Activated CD4-positive, alpha-beta memory T cell treated with anti-CD3 and anti-CD28 coated beads for 36 hours (primary cell): ENCODE measurements around the gene STARD3. TPM values are rescaled to one million over a fixed set of nuclear protein-coding genes. Genes with fewer than 3 reads are reported as not detected.

ENCODE experiments used
- CTCF ChIA-PET: fragments of 350-600 bp; sonication (Branson Sonifier 250); formaldehyde crosslinking; loops from one replicate; lab custom pipeline; 2021; ENCODE audit warnings: antibody characterized with exemption, inconsistent platforms; lab: Charles Lee
- POLR2A ChIA-PET: fragments of 350-600 bp; sonication (Branson Sonifier 250); formaldehyde crosslinking; loops from one replicate; lab custom pipeline; 2021; ENCODE audit warnings: antibody characterized with exemption; lab: Charles Lee
- DNase-seq: peaks from one replicate; pipeline ENCODE4 v3.0.0-alpha.2; 2020
- H3K27ac Mint-ChIP-seq: one replicate; pipeline ENCODE4 v1.8.0; 2021; ENCODE audit warnings: mixed read lengths
- H3K27me3 Mint-ChIP-seq: one replicate; pipeline ENCODE4 v1.8.0; 2021; ENCODE audit warnings: mixed read lengths
- H3K36me3 Mint-ChIP-seq: one replicate; pipeline ENCODE4 v1.8.0; 2021; ENCODE audit warnings: mixed read lengths
- H3K4me1 Mint-ChIP-seq: one replicate; pipeline ENCODE4 v1.8.0; 2021; ENCODE audit warnings: low read depth, mixed read lengths
- H3K4me3 Mint-ChIP-seq: one replicate; pipeline ENCODE4 v1.8.0; 2021; ENCODE audit warnings: mild to moderate bottlenecking, mixed read lengths
- H3K9me3 Mint-ChIP-seq: one replicate; pipeline ENCODE4 v1.8.0; 2021; ENCODE audit warnings: mixed read lengths
- intact Hi-C: fragments of 100-400 bp; cut with micrococcal nuclease; formaldehyde crosslinking; loops from one replicate; pipeline ENCODE4 v1.15.1; 2023
- total RNA-seq, 2 experiments: library from RNA; stranded (reverse); gene quantifications; one replicate each; pipeline ENCODE4 v1.2.3, GENCODE V29; 2021

The STARD3 gene
- total RNA-seq, 2 experiments from 2014 or later, result 53.6 to 60.3 TPM

- no peaks in the 10 kb centered on the region for H3K27me3 Mint-ChIP-seq
- peaks cover 65% of the 10 kb centered on the region for H3K4me1 Mint-ChIP-seq
- H3K36me3 Mint-ChIP-seq, result peaks cover 3% of the 10 kb centered on the region
- H3K27ac Mint-ChIP-seq, result peak overlapping the region; percentile 68
- intact Hi-C loops, result no loop called here
- H3K4me3 Mint-ChIP-seq, result no peak overlapping the region
- ChIA-PET CTCF (interaction anchor here (1.2 to 3.1 kb wide), 4 partner anchors 8 to 95 kb away, joined by 4 to 15 read pairs (median 8); no protein-coding TSS in a partner anchor), POLR2A (interaction anchor here (0.6 kb wide), 1 partner anchor 20 kb away, joined by 3 read pairs; no protein-coding TSS in a partner anchor)
- DNase-seq, result no peak
- H3K9me3 Mint-ChIP-seq, result no peaks in the 10 kb centered on the region
Measured at GRCh38 chr17:39642291-39643074, 5.5 kb downstream of the STARD3 start.

DNA sequence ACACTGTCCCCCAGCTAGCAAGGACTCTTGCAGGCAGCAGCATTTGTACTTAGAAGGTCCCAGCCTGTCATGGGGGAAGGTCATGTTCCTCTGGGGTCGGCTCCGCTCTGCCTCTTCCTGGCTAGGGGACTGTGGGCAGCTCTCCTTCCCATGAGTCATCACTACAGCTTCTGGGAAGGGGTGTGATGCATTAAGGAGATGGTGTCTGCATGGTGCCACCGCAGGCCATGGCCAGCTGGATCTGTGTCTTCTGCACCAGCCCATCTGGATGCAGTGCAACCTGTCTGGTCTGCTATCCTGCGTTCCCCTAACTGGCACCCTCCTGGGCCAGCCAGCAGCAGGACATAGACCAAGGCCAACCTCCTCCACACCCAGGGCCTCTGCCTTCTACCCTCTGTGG is 6.3 kb downstream of the STARD3 start:
- no peaks in the 10 kb centered on the region for H3K9me3 Mint-ChIP-seq
- no peaks in the 10 kb centered on the region for H3K36me3 Mint-ChIP-seq
- ChIA-PET CTCF (interaction anchor here (1.0 to 3.1 kb wide), 4 partner anchors 9 to 96 kb away, joined by 4 to 15 read pairs (median 6); no protein-coding TSS in a partner anchor), POLR2A (no interaction called here)
- no peak overlapping the region for H3K4me3 Mint-ChIP-seq
- peaks cover 57% of the 10 kb centered on the region for H3K4me1 Mint-ChIP-seq
- intact Hi-C loops, result no loop called here
- no peaks in the 10 kb centered on the region for H3K27me3 Mint-ChIP-seq
- H3K27ac Mint-ChIP-seq, result peak overlapping the region; percentile 68
- DNase-seq, result no peak

DNA sequence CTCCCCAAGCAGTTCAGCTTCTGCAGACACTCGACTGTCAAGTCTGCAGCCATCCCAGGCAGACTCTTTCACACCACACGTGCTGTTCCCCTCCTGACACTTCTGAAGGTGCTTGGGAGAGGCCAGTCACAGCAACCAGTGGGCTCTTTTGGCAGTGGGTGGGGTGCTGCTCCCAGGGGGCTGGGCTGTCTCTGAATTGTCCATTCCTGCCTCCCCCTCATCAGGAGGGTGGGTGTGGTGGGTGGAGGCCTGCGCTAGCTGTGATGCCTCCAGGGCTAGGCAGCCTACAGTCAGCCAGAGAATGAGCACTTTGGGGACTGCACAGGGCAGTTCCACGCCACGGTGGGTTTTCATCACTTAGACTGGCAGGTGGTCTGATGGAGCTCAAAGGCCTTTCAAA is 10.3 kb downstream of the STARD3 start:
- H3K36me3 Mint-ChIP-seq, result peaks cover 1% of the 10 kb centered on the region
- intact Hi-C loops, result no loop called here

GRCh38 chr17:39648616-39649366 is 11.8 kb downstream of the STARD3 start:
- no peak overlapping the region for H3K4me3 Mint-ChIP-seq
- peaks cover 17% of the 10 kb centered on the region for H3K4me1 Mint-ChIP-seq
- DNase-seq, result no peak
- H3K36me3 Mint-ChIP-seq, result peaks cover 1% of the 10 kb centered on the region
- intact Hi-C loops, result no loop called here
- no peaks in the 10 kb centered on the region for H3K9me3 Mint-ChIP-seq
- no peak overlapping the region for H3K27ac Mint-ChIP-seq
- H3K27me3 Mint-ChIP-seq, result no peaks in the 10 kb centered on the region
- POLR2A ChIA-PET, result no interaction called here
- CTCF ChIA-PET, result interaction anchor here (0.6 to 7.4 kb wide), 6 partner anchors 14 to 250 kb away, joined by 3 to 117 read pairs (median 3); partner anchors contain the start of gene PNMT

More for the DNA sequence above, 10.3 kb downstream of the STARD3 start:
- ChIA-PET CTCF (interaction anchor here (0.8 to 1.6 kb wide), 3 partner anchors 12 to 83 kb away, joined by 3 to 5 read pairs (median 3); partner anchors contain the start of gene MIEN1), POLR2A (no interaction called here)
- no peak overlapping the region for H3K27ac Mint-ChIP-seq
- no peak for DNase-seq
- no peaks in the 10 kb centered on the region for H3K9me3 Mint-ChIP-seq
- no peaks in the 10 kb centered on the region for H3K27me3 Mint-ChIP-seq
- no peak overlapping the region for H3K4me3 Mint-ChIP-seq
- H3K4me1 Mint-ChIP-seq, result peaks cover 30% of the 10 kb centered on the region

- H3K36me3 Mint-ChIP-seq, result peaks cover 3% of the 10 kb centered on the region
- ChIA-PET POLR2A (no interaction called here), CTCF (interaction anchor here (0.8 to 7.4 kb wide), 3 partner anchors 15 to 28 kb away, joined by 3 to 117 read pairs (median 11); partner anchors contain the start of gene PNMT)
- H3K4me1 Mint-ChIP-seq, result peaks cover 8% of the 10 kb centered on the region
- intact Hi-C loops, result no loop called here
- no peak for DNase-seq
- no peaks in the 10 kb centered on the region for H3K27me3 Mint-ChIP-seq
- no peaks in the 10 kb centered on the region for H3K9me3 Mint-ChIP-seq
- H3K4me3 Mint-ChIP-seq, result no peak overlapping the region
- no peak overlapping the region for H3K27ac Mint-ChIP-seq
Measured at GRCh38 chr17:39650121-39650579, 13.2 kb downstream of the STARD3 start.

DNA sequence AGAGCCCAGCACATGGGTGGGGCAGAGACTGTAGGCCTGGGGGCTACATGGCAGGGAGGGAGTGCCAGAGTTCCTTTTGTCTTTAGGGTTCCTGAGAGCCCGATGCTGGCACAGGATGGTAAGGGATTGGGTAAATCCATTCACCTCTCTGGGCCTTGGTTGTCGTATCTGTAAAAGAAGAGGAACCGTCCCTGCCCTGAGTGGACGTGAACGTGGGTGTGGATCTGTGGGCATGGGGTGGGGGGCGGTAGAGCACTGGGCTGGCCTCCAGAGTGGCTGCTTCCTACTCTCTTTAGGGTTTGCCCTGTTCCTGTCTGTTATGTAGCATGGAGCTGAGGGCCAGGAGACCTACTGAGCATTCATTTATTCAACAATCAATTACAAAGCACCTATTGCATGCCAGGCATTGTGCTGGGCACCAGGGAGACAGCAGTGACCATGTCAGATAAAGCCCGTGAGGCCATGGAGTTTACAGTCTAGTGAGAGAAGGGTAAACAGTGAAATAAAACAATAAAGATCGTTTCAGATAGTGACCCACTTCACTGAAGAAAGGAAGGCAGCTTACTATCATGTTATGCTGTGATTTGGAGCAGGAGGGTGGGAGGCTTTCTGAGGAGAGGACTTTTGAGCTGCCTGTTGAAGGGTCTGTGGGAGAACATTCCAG is 15.1 kb downstream of the STARD3 start:
- Mint-ChIP-seq H3K36me3 (peaks cover 3% of the 10 kb centered on the region), H3K4me3 (no peak overlapping the region), H3K9me3 (no peaks in the 10 kb centered on the region), H3K27ac (no peak overlapping the region), H3K27me3 (no peaks in the 10 kb centered on the region), H3K4me1 (peaks cover 8% of the 10 kb centered on the region)
- CTCF ChIA-PET, result interaction anchor here (0.6 to 7.4 kb wide), 9 partner anchors 14 to 214 kb away, joined by 3 to 117 read pairs (median 10); partner anchors contain the start of genes MIEN1, STARD3 and TCAP
- no peak for DNase-seq
- POLR2A ChIA-PET, result interaction anchor here (1.1 kb wide), 1 partner anchor 17 kb away, joined by 4 read pairs; the partner anchor contains the start of gene PNMT
- intact Hi-C loops, result no loop called here

DNA sequence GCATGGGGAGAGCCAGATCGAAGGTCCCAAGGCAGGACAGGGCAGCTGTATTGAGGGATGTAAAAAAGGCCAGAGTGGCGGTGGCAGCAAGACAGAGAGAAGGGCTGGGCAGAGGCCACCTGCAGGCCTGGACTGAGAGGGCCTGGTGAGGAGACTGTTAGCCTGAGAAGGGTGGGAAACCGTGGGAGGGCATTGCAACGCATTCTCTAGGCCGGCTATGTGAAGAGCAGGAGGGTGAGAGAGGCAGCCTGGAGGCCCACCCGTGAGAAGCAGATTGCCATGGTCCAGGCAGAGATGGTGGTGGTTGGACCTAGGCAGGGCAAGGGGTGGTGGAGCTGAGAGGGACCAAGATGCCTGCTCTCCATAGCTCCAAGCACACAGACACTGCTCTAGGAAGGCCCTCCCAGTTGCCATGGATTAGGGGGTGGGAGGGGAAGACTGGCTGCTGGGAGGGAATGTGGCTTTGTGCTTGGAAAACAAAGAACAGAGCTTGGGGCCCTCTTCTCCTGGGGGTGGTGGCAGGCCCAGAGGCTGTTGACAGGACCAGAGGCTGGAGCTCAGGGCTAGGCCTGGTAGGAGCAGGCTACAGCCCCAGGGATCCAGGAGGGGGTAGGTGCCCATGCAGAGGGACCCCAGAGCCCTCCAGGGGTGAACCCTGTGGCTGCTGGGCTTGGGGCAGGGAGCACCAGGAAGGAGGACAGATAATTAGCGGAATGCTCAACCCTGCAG is 15.8 kb downstream of the STARD3 start:
- ChIA-PET POLR2A (no interaction called here), CTCF (interaction anchor here (0.9 to 7.4 kb wide), 13 partner anchors 10 to 375 kb away, joined by 3 to 117 read pairs (median 10); partner anchors contain the start of genes MIEN1, STARD3 and TCAP)
- Mint-ChIP-seq H3K27me3 (no peaks in the 10 kb centered on the region), H3K27ac (no peak overlapping the region), H3K4me3 (no peak overlapping the region), H3K4me1 (peaks cover 8% of the 10 kb centered on the region), H3K36me3 (peaks cover 3% of the 10 kb centered on the region), H3K9me3 (no peaks in the 10 kb centered on the region)
- intact Hi-C loops, result no loop called here
- DNase-seq, result no peak

- Mint-ChIP-seq H3K9me3 (no peaks in the 10 kb centered on the region), H3K27ac (no peak overlapping the region), H3K4me1 (peaks cover 8% of the 10 kb centered on the region), H3K4me3 (no peak overlapping the region), H3K27me3 (no peaks in the 10 kb centered on the region), H3K36me3 (peaks cover 3% of the 10 kb centered on the region)
- intact Hi-C loops, result no loop called here
- CTCF ChIA-PET, result interaction anchor here (0.7 to 7.4 kb wide), 40 partner anchors 9 to 423 kb away, joined by 3 to 117 read pairs (median 5); partner anchors contain the start of genes ERBB2, IKZF3, MIEN1 and PGAP3
- POLR2A ChIA-PET, result interaction anchor here (0.6 to 1.1 kb wide), 2 partner anchors 15 to 49 kb away, joined by 3 read pairs; partner anchors contain the start of gene PNMT
- DNase-seq, result no peak
Measured at GRCh38 chr17:39653316-39653661, 16.3 kb downstream of the STARD3 start.

GRCh38 chr17:39653662-39654331 is 16.9 kb downstream of the STARD3 start:
- H3K4me1 Mint-ChIP-seq, result peaks cover 7% of the 10 kb centered on the region
- no peak overlapping the region for H3K27ac Mint-ChIP-seq
- no peaks in the 10 kb centered on the region for H3K9me3 Mint-ChIP-seq
- intact Hi-C loops, result no loop called here
- DNase-seq, result peak; percentile 88
- H3K27me3 Mint-ChIP-seq, result no peaks in the 10 kb centered on the region
- ChIA-PET CTCF (interaction anchor here (0.6 to 7.4 kb wide), 46 partner anchors 9 to 638 kb away, joined by 3 to 117 read pairs (median 5); partner anchors contain the start of genes ERBB2, IKZF3, MIEN1 and PGAP3), POLR2A (interaction anchor here (0.6 to 1.1 kb wide), 3 partner anchors 15 to 49 kb away, joined by 3 to 5 read pairs (median 3); partner anchors contain the start of genes PGAP3 and PNMT)
- no peak overlapping the region for H3K4me3 Mint-ChIP-seq
- H3K36me3 Mint-ChIP-seq, result peaks cover 2% of the 10 kb centered on the region

GRCh38 chr17:39655105-39655504 is 18.2 kb downstream of the STARD3 start:
- no peak overlapping the region for H3K27ac Mint-ChIP-seq
- ChIA-PET CTCF (interaction anchor here (0.6 to 7.4 kb wide), 20 partner anchors 10 to 504 kb away, joined by 3 to 117 read pairs (median 8); partner anchors contain the start of genes ERBB2, MIEN1, PNMT and STARD3), POLR2A (interaction anchor here (0.6 kb wide), 2 partner anchors 30 to 271 kb away, joined by 3 read pairs; no protein-coding TSS in a partner anchor)
- peaks cover 5% of the 10 kb centered on the region for H3K4me1 Mint-ChIP-seq
- no peaks in the 10 kb centered on the region for H3K9me3 Mint-ChIP-seq
- H3K27me3 Mint-ChIP-seq, result no peaks in the 10 kb centered on the region
- peaks cover 2% of the 10 kb centered on the region for H3K36me3 Mint-ChIP-seq
- no peak overlapping the region for H3K4me3 Mint-ChIP-seq
- intact Hi-C loops, result no loop called here
- DNase-seq, result no peak
